ENCODE data around the gene PEX19.
"Not testable (repeated sequence)": the region's sequence is repeated elsewhere in the genome, so short reads cannot be mapped to it uniquely, and the experiment has no call there.

Gene PEX19

DNA sequence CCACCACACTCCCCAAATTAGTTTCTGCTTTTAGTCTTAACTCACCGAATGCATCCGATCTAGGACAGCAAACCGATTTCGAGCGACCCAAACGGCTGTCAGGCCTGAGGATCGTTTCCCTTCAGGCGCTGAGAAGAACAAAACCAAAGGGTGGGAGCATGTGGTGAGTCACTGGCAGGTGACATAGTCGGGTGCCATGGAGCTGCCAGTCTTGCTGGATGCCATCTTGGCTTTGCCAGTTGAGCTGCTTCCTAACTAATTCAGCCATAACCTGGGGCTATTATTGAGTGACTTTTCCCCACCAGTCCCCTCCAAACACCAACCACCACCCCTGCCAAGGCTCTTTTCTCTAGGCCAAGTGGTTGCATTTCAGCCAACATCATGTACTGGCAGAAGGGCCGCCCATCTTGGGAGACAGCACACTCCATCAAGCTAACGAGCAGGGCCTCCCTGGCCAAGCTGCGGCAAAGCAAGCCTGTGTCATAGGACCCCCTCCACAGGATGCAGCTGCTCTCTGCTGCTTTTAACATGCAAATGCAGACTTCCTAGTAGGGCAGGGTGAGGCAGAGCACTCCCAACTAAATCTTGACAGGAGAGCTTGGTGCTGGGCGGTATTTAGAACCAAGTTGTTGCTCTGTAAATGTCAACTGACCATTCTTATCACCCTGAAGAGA lies 22.3 kb upstream of the PEX19 start:
- no peak for DNase-seq (ENCODE audit: low read depth)
- TF ChIP-seq POLR2A (IDR thresholded peaks at IDR 0.05; ENCODE audit: extremely low read depth, insufficient read length) (no peak), MYC (IDR thresholded peaks at IDR 0.05; ENCODE audit: low read depth, low read length) (no peak)
- TF ChIP-seq, protein P1, sequence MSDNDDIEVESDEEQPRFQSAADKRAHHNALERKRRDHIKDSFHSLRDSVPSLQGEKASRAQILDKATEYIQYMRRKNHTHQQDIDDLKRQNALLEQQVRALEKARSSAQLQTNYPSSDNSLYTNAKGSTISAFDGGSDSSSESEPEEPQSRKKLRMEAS (IDR thresholded peaks at IDR 0.05; ENCODE audit: low read depth, low read length) = no peak
- TF ChIP-seq, protein P2, sequence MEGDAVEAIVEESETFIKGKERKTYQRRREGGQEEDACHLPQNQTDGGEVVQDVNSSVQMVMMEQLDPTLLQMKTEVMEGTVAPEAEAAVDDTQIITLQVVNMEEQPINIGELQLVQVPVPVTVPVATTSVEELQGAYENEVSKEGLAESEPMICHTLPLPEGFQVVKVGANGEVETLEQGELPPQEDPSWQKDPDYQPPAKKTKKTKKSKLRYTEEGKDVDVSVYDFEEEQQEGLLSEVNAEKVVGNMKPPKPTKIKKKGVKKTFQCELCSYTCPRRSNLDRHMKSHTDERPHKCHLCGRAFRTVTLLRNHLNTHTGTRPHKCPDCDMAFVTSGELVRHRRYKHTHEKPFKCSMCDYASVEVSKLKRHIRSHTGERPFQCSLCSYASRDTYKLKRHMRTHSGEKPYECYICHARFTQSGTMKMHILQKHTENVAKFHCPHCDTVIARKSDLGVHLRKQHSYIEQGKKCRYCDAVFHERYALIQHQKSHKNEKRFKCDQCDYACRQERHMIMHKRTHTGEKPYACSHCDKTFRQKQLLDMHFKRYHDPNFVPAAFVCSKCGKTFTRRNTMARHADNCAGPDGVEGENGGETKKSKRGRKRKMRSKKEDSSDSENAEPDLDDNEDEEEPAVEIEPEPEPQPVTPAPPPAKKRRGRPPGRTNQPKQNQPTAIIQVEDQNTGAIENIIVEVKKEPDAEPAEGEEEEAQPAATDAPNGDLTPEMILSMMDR (IDR thresholded peaks at IDR 0.05; ENCODE audit: low read depth, low read length) = no peak
- H3K4me3 ChIP-seq (ENCODE audit: low read depth, low read length) = no peak overlapping the region

DNA sequence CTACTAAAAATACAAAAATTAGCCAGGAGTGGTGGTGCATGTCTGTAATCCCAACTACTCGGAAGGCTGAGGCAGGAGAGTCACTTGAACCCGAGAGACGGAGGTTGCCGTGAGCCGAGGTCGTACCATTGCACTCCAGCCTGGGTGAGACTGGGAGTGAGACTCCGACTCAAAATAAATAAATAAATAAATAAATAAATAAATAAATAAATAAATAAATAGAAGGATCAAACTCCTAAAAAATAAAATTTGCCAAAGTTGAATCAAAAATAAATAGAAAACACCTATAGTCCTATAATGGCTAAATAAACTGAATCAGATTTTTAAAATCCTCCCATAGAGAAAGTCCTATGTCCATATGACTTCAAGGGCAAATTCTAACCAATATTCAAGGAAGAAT lies 15.2 kb upstream of the PEX19 start:
- TF ChIP-seq MYC (IDR thresholded peaks at IDR 0.05; ENCODE audit: low read depth, low read length) (no peak), POLR2A (IDR thresholded peaks at IDR 0.05; ENCODE audit: extremely low read depth, insufficient read length) (no peak)
- TF ChIP-seq, protein P2 (IDR thresholded peaks at IDR 0.05; ENCODE audit: low read depth, low read length) = no peak
- TF ChIP-seq, protein P1 (IDR thresholded peaks at IDR 0.05; ENCODE audit: low read depth, low read length) = no peak
- no peak for DNase-seq (ENCODE audit: low read depth)
- H3K4me3 ChIP-seq (ENCODE audit: low read depth, low read length) = no peak overlapping the region

- DNase-seq (ENCODE audit: low read depth) = no peak
- H3K4me3 ChIP-seq (ENCODE audit: low read depth, low read length) = no peak overlapping the region
- TF ChIP-seq POLR2A (IDR thresholded peaks at IDR 0.05; ENCODE audit: extremely low read depth, insufficient read length) (no peak), MYC (IDR thresholded peaks at IDR 0.05; ENCODE audit: low read depth, low read length) (no peak)
- TF ChIP-seq, protein P1 (IDR thresholded peaks at IDR 0.05; ENCODE audit: low read depth, low read length) = no peak
- TF ChIP-seq, protein P2 (IDR thresholded peaks at IDR 0.05; ENCODE audit: low read depth, low read length) = no peak
Measured at GRCh38 chr1:160296036-160296435, 11.1 kb upstream of the PEX19 start.

DNA sequence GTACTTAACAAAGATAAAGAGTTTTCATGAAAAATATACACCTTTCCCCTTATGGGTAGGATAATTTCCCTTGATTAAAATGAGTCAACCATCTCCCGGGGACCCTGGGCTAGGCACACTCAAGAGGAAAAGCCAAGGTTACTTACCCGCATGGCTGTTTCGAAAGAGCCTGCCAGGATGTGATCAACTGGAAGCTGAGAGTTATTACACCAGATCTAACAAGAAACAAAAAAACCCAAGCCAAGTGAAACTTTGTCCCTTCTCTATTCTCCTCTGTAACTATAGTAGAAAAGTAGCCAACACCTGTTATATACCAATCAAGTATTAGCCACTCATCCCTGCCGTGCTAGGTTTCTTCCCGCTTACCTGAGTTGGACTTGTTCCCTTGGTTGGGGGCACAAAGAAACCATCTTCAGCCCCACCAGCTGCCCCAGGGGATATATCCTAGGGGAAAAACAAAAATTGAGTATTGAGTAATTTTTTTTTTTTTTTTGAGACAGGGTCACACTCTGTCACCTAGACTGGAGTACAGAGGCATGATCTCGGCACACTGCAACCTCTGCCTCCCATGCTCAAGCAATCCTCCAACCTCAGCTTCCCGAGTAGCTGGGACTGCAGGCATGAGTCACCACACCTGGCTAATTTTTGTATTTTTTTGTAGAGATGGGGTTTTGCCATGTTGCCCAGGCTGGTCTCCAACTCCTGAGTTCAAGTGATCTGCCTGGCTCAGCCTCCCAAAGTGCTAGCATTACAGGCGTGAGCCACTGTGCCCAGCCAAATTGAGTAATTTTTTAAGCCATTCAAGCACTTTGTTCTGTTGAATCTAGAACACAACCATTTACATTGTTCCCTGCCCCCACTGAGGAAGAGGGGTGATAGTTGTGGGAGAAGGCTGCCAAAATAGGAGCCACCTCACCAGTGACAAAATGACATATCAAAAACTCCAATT lies 8.4 kb upstream of the PEX19 start:
- TF ChIP-seq, protein P2 (IDR thresholded peaks at IDR 0.05; ENCODE audit: low read depth, low read length) = no peak
- TF ChIP-seq, protein P1 (IDR thresholded peaks at IDR 0.05; ENCODE audit: low read depth, low read length) = no peak
- no peak overlapping the region for H3K4me3 ChIP-seq (ENCODE audit: low read depth, low read length)
- DNase-seq (ENCODE audit: low read depth) = no peak

DNA sequence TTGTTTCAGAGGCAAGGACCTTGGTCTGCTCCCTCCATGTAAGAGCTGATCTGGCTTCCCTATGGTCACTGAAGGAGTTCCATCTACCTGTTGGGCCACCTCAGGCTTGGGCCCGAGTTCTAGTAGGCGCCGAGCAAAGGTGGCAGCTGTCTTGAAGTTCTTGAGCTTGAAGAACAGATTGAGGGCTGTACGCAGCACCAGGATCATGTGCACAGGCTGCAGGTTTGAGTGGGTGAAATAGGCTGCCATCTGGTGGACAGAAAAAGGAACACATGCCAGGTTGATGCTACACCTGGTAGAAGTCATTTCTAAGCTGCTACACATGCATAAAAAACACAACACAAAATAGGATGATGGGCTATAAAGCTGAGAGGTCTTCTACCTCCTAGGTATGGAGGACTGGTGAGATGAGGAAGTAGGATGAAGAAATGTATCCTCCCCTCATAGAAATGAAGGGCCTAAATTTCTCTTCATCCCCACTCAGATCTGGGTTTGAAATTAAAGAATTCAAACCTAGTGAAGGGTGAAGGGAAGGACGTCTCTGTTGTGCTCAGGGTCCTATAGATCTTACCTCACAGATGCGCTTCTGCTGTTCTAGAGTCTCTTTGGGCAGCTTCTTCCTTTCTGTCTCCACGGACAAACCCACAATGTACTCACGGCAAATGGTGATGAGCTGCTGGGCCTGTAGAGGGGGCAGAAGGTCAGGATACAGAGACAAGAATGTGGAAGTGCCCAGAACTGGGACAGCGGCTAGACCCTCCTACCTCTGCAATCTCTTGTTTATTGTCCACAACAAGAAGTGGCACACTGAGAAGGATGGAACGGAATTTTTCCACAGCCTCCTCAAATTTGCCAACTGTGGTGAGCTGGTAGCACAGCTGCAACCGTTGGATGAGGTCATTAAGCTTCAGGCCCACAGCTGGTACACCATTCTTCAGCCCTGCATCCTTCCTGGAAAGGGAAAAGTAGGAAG lies 6.6 kb upstream of the PEX19 start:
- TF ChIP-seq MYC (IDR thresholded peaks at IDR 0.05; ENCODE audit: low read depth, low read length) = no peak
- TF ChIP-seq, protein P2 (IDR thresholded peaks at IDR 0.05; ENCODE audit: low read depth, low read length) = peak; percentile 70
- TF ChIP-seq, protein P1 (IDR thresholded peaks at IDR 0.05; ENCODE audit: low read depth, low read length) = peak; percentile 80; the same call in 1 of the 2 replicates
- no peak for TF ChIP-seq POLR2A (IDR thresholded peaks at IDR 0.05; ENCODE audit: extremely low read depth, insufficient read length)
- DNase-seq (ENCODE audit: low read depth) = peak; percentile 76
- no peak overlapping the region for H3K4me3 ChIP-seq (ENCODE audit: low read depth, low read length)

GRCh38 chr1:160287769-160288168 lies 2.8 kb upstream of the PEX19 start:
- DNase-seq (ENCODE audit: low read depth); H3K4me3 ChIP-seq (ENCODE audit: low read depth, low read length): not testable (repeated sequence)
